Mesenchymal stem cell (in vitro differentiated cells and primary cell): ENCODE measurements around the gene PCDH15.

Experiments used
- DNase-seq: peaks from one replicate; pipeline ENCODE4 v3.0.0-alpha.2; 2013
- H2AFZ ChIP-seq: one replicate; pipeline ENCODE4 v1.6.1; 2013; ENCODE audit warnings: low read depth, mild to moderate bottlenecking, control low read depth, inconsistent platforms, low read length, moderate library complexity
- H2AK5ac ChIP-seq: 2 replicates; pipeline ENCODE4 v1.6.1; 2013; ENCODE audit warnings: low read length, moderate library complexity, mild to moderate bottlenecking, inconsistent platforms; ENCODE audit not compliant: severe bottlenecking
- H2BK120ac ChIP-seq: one replicate; pipeline ENCODE4 v1.6.1; 2013; ENCODE audit warnings: low read depth, mild to moderate bottlenecking, inconsistent platforms, low read length, moderate library complexity
- H2BK12ac ChIP-seq, 2 experiments: one replicate each; pipeline ENCODE4 v1.6.1; 2013; ENCODE audit warnings: inconsistent platforms in 2 of 2, low read length in 2 of 2, mild to moderate bottlenecking in 2 of 2, moderate library complexity in 2 of 2, control low read depth in 1 of 2
- H2BK15ac ChIP-seq: one replicate; pipeline ENCODE4 v1.6.1; 2013; ENCODE audit warnings: mild to moderate bottlenecking, low read depth, inconsistent platforms; ENCODE audit not compliant: poor library complexity, severe bottlenecking
- H2BK5ac ChIP-seq: 2 replicates; pipeline ENCODE4 v1.6.1; 2013; ENCODE audit warnings: low read depth, mild to moderate bottlenecking, low read length, control low read depth, inconsistent platforms; ENCODE audit not compliant: poor library complexity, severe bottlenecking
- H3K14ac ChIP-seq, 2 experiments: one replicate each; pipeline ENCODE4 v1.6.1; 2013; ENCODE audit warnings: inconsistent platforms in 2 of 2, low read length in 2 of 2, control low read depth in 1 of 2, mild to moderate bottlenecking in 1 of 2, moderate library complexity in 1 of 2
- H3K18ac ChIP-seq, 2 experiments: one replicate each; pipeline ENCODE4 v1.6.1; 2013; ENCODE audit warnings: inconsistent platforms in 2 of 2, low read length in 2 of 2, control low read depth in 1 of 2, low read depth in 1 of 2, mild to moderate bottlenecking in 1 of 2
- H3K23ac ChIP-seq, 2 experiments: one replicate each; pipeline ENCODE4 v1.6.1; 2013; ENCODE audit warnings: inconsistent platforms in 2 of 2, low read length in 2 of 2, mild to moderate bottlenecking in 2 of 2, moderate library complexity in 2 of 2, control low read depth in 1 of 2
- H3K27ac ChIP-seq: 2 replicates; pipeline ENCODE4 v1.5.1; 2013; ENCODE audit warnings: mild to moderate bottlenecking, moderate library complexity, low read length, control low read depth, inconsistent platforms; ENCODE audit not compliant: poor library complexity, severe bottlenecking
- H3K27me3 ChIP-seq, 2 experiments: 2 replicates each; pipeline versions ENCODE4 v1.6.1 to v1.7.0; 2013; ENCODE audit warnings: low read length in 2 of 2, mild to moderate bottlenecking in 2 of 2, moderate library complexity in 2 of 2, control low read depth in 1 of 2, inconsistent platforms in 1 of 2; ENCODE audit not compliant: control insufficient read depth in 1 of 2, insufficient read depth in 1 of 2
- H3K36me3 ChIP-seq, 2 experiments: 2 replicates each; pipeline versions ENCODE4 v1.6.1 to v1.7.0; 2013; ENCODE audit warnings: low read length in 2 of 2, control low read depth in 1 of 2, inconsistent platforms in 1 of 2, low read depth in 1 of 2, mild to moderate bottlenecking in 1 of 2; ENCODE audit not compliant: insufficient read depth in 2 of 2, control insufficient read depth in 1 of 2
- H3K4ac ChIP-seq, 2 experiments: one replicate each; pipeline ENCODE4 v1.6.1; 2013; ENCODE audit warnings: inconsistent platforms in 2 of 2, low read length in 2 of 2, mild to moderate bottlenecking in 2 of 2, moderate library complexity in 2 of 2, control low read depth in 1 of 2, low read depth in 1 of 2
- H3K4me1 ChIP-seq: 2 replicates; pipeline ENCODE4 v1.6.1; 2013; ENCODE audit warnings: low read depth, low read length, control low read depth; ENCODE audit not compliant: control insufficient read depth, insufficient read depth
- H3K4me2 ChIP-seq: 2 replicates; pipeline ENCODE4 v1.6.1; 2013; ENCODE audit warnings: low read length, mild to moderate bottlenecking, inconsistent platforms; ENCODE audit not compliant: poor library complexity, severe bottlenecking
- H3K4me3 ChIP-seq, 2 experiments: 2 replicates each; pipeline versions ENCODE4 v1.5.1 to v1.7.0; 2013; ENCODE audit warnings: low read length in 2 of 2, mild to moderate bottlenecking in 2 of 2, control low read depth in 1 of 2, low read depth in 1 of 2; ENCODE audit not compliant: insufficient read depth in 1 of 2
- H3K79me1 ChIP-seq: replicated peaks from 2 replicates; pipeline ENCODE4 v1.6.1; 2013; ENCODE audit warnings: mild to moderate bottlenecking, control low read depth, low read length, inconsistent platforms; ENCODE audit not compliant: poor library complexity, severe bottlenecking
- H3K9ac ChIP-seq: 2 replicates; pipeline ENCODE4 v1.7.0; 2013; ENCODE audit warnings: mild to moderate bottlenecking, low read length, moderate library complexity
- H3K9me3 ChIP-seq: 2 replicates; pipeline ENCODE4 v1.7.0; 2013; ENCODE audit warnings: mild to moderate bottlenecking, low read length; ENCODE audit not compliant: control insufficient read depth
- H4K8ac ChIP-seq: one replicate; pipeline ENCODE4 v1.6.1; 2013; ENCODE audit warnings: inconsistent platforms, mild to moderate bottlenecking, low read length, moderate library complexity
- H4K91ac ChIP-seq: one replicate; pipeline ENCODE4 v1.6.1; 2013; ENCODE audit warnings: mild to moderate bottlenecking, low read length, inconsistent platforms
- WGBS: methylation state at CpG from one replicate; pipeline ENCODE4 v1.1.7; 2013; ENCODE audit warnings: mixed read lengths; 5-methylcytosine and 5-hydroxymethylcytosine counted together

Gene PCDH15

GRCh38 chr10:54653518-54653917, 147.5 kb downstream of the PCDH15 start:
- no peaks in the 10 kb centered on the region for H3K36me3 ChIP-seq
- H3K4me1 ChIP-seq, result no peaks in the 10 kb centered on the region
- no peaks in the 10 kb centered on the region for H3K79me1 ChIP-seq
- no peak overlapping the region for H3K9ac ChIP-seq
- H2BK15ac ChIP-seq, result no peak overlapping the region
- H2BK120ac ChIP-seq, result no peak overlapping the region
- no peak overlapping the region for H3K18ac ChIP-seq
- H2BK12ac ChIP-seq, result no peak overlapping the region
- no peak overlapping the region for H2BK5ac ChIP-seq
- H4K91ac ChIP-seq, result no peak overlapping the region
- H3K27me3 ChIP-seq, result no peaks in the 10 kb centered on the region
- peaks cover 5% of the 10 kb centered on the region for H3K9me3 ChIP-seq
- no peak overlapping the region for H2AFZ ChIP-seq
- no peak overlapping the region for H3K14ac ChIP-seq
- no peak overlapping the region for H3K4me2 ChIP-seq
- H4K8ac ChIP-seq, result no peak overlapping the region
- no peak for DNase-seq
- no peak overlapping the region for H3K23ac ChIP-seq
- 86% methylated on average over 2 of the region's 2 CpGs for WGBS
- H3K4me3 ChIP-seq, result no peak overlapping the region
- H3K4ac ChIP-seq, result no peak overlapping the region
- H3K27ac ChIP-seq, result no peak overlapping the region
- no peak overlapping the region for H2AK5ac ChIP-seq

DNA sequence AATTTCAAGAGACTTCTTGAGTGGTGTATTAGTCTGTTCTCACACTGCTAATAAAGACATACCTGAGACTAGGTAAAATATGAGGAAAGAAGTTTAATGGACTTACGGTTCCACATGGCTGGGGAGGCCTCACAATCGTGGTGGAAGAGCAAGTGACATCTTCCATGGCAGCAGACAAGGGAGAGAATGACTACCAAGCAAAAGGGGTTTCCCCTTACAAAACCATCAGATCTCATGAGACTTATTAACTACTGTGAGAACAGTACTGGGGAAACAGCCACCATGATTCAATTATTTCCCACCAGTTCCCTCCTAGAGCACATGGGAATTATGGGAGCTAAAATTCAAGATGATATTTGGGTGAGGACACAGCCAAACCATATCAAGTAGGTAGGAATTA, 150.5 kb downstream of the PCDH15 start:
- Histone ChIP-seq H3K4me1 (no peaks in the 10 kb centered on the region), H2BK120ac (no peak overlapping the region), H3K4me3 (no peak overlapping the region), H4K8ac (no peak overlapping the region), H3K14ac (no peak overlapping the region), H3K4me2 (no peak overlapping the region), H3K23ac (no peak overlapping the region), H3K36me3 (no peaks in the 10 kb centered on the region), H3K18ac (no peak overlapping the region), H2BK12ac (no peak overlapping the region), H2AFZ (no peak overlapping the region), H2AK5ac (no peak overlapping the region), H2BK5ac (no peak overlapping the region), H3K79me1 (no peaks in the 10 kb centered on the region), H3K27me3 (no peaks in the 10 kb centered on the region), H3K9me3 (no peaks in the 10 kb centered on the region), H3K4ac (no peak overlapping the region), H4K91ac (no peak overlapping the region), H3K27ac (no peak overlapping the region), H3K9ac (no peak overlapping the region), H2BK15ac (no peak overlapping the region)
- no peak for DNase-seq
- 94% methylated on average over 2 of the region's 2 CpGs for WGBS

DNA sequence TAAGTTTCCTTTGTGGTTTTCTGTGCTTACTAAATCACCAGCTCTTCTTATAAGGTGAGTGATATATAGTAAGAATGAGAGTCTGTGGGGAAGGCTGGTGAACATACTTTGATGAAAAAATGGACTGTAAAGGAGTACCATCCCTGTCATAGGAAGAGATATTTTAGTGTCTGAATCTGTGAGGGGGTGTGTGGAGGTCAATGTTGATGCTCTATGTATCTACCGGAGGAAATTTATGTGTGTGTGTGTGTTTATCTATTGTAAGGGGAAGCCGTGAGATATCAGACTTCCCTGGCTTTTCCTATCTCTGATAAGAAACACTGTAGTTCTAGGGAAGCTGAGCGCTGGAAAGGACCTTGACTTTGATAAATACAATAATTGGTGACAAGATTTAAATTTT, 179.0 kb downstream of the PCDH15 start:
- H4K91ac ChIP-seq, result no peak overlapping the region
- H3K4ac ChIP-seq, result no peak overlapping the region

GRCh38 chr10:54620352-54620751, 180.7 kb downstream of the PCDH15 start:
- no peak overlapping the region for H2BK5ac ChIP-seq
- H4K8ac ChIP-seq, result no peak overlapping the region
- no peaks in the 10 kb centered on the region for H3K79me1 ChIP-seq
- H3K23ac ChIP-seq, result no peak overlapping the region
- H3K9me3 ChIP-seq, result no peaks in the 10 kb centered on the region
- H2AK5ac ChIP-seq, result no peak overlapping the region
- no peak overlapping the region for H4K91ac ChIP-seq
- no peaks in the 10 kb centered on the region for H3K36me3 ChIP-seq
- no peak overlapping the region for H2BK15ac ChIP-seq
- no peak for DNase-seq
- no peak overlapping the region for H3K27ac ChIP-seq
- H2BK12ac ChIP-seq, result no peak overlapping the region
- H3K9ac ChIP-seq, result no peak overlapping the region
- no peak overlapping the region for H3K4ac ChIP-seq
- no peak overlapping the region for H2AFZ ChIP-seq
- no peak overlapping the region for H3K14ac ChIP-seq
- 71% methylated on average over 1 of the region's 2 CpGs for whole genome bisulfite sequencing
- H3K4me3 ChIP-seq, result no peak overlapping the region
- H3K18ac ChIP-seq, result no peak overlapping the region
- H3K4me1 ChIP-seq, result no peaks in the 10 kb centered on the region
- H3K27me3 ChIP-seq, result no peaks in the 10 kb centered on the region
- no peak overlapping the region for H3K4me2 ChIP-seq
- H2BK120ac ChIP-seq, result no peak overlapping the region

More for the DNA sequence above, 179.0 kb downstream of the PCDH15 start:
- H3K36me3 ChIP-seq, result no peaks in the 10 kb centered on the region
- no peak overlapping the region for H3K4me2 ChIP-seq
- H3K27ac ChIP-seq, result no peak overlapping the region
- H2AFZ ChIP-seq, result no peak overlapping the region
- H2BK15ac ChIP-seq, result no peak overlapping the region
- no peak overlapping the region for H4K8ac ChIP-seq
- H3K4me1 ChIP-seq, result no peaks in the 10 kb centered on the region
- H3K9me3 ChIP-seq, result no peaks in the 10 kb centered on the region
- H3K14ac ChIP-seq, result no peak overlapping the region
- no peak overlapping the region for H2BK5ac ChIP-seq
- no peak overlapping the region for H3K18ac ChIP-seq
- H3K23ac ChIP-seq, result no peak overlapping the region
- no peak overlapping the region for H2AK5ac ChIP-seq
- no peaks in the 10 kb centered on the region for H3K79me1 ChIP-seq
- H3K27me3 ChIP-seq, result no peaks in the 10 kb centered on the region
- 62% methylated on average over 2 of the region's 3 CpGs for WGBS
- no peak overlapping the region for H2BK12ac ChIP-seq
- H3K9ac ChIP-seq, result no peak overlapping the region
- no peak overlapping the region for H2BK120ac ChIP-seq
- no peak overlapping the region for H3K4me3 ChIP-seq
- no peak for DNase-seq
